Smooth muscle cell of the brain vasculature (primary cell): Measurements from ENCODE around the gene FOXO3.
"Not testable (repeated sequence)": the region's sequence is repeated elsewhere in the genome, so short reads cannot be mapped to it uniquely, and the experiment has no call there.

ENCODE experiments used
- DNase-seq: peaks from one replicate; pipeline ENCODE4 v3.0.0-alpha.2; 2012; ENCODE audit warnings: low read depth, low spot score

FOXO3 gene

DNA sequence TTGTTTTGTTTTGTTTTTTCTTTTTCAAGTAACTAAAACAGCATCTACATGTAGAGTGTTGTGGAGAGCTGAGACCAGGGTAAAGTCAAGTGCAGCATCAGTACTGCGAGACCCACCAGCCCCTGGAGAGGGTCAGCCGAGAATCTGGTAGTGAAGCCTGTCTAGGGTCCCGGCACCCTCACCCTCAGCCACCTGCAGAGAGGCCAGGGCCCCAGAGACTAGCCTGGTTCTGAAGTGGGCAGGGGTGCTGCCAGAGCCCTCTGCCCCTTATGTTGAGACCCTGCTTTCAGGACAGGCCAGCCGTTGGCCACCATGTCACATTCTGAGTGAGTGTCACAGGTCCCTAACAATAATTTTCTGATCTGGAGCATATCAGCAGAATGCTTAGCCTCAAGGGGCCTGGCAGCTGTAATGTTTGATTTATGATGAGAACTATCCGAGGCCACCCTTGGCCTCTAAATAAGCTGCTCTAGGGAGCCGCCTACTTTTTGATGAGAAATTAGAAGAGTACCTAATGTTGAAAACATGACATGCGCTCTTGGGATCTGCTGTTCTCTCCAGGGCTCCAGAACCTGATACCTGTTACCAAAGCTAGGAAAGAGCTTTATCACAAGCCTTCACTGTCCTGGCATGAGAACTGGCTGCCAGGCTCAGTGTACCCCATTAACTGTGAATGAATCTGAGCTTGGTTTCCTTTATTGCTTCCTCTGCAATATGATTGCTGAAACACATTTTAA is 121.8 kb downstream of the FOXO3 start:
- DNase-seq: not testable (repeated sequence)

DNA sequence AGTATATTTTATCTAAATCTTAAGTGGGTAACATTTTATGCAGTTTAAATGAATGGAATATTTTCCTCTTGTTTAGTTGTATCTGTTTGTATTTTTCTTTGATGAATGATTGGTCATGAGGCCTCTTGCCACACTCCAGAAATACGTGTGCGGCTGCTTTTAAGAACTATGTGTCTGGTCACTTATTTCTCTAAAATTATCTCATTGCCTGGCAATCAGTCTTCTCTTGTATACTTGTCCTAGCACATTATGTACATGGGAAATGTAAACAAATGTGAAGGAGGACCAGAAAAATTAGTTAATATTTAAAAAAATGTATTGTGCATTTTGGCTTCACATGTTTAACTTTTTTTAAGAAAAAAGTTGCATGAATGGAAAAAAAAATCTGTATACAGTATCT is 123.3 kb downstream of the FOXO3 start:
- DNase-seq: not testable (repeated sequence)

DNA sequence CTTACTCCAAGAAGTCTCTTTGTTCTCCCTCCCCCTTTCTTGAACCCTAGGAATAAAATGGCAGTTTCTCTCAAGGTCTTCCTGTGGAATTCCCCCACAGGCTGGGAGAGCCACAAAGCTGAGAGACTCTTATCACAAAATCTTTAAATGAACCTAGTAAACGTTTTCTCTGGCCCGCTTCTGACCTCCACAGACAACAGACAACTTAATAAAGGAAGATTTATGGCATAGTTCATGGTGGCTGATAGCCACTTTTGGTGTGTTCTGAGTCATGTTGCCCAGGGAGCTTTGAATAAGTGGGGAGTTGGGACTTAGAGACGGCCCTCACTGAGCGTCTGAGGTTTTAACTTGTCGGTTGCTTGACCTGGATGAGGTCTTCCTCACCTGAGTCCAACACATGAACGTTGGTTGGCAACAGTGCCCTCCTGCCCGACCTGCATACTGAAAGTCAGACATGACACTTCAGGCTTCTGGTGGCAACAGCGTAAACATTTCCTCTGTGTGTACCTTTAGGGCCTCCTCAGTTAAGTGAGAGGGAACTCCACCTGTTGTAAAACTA is 124.1 kb downstream of the FOXO3 start:
- no peak for DNase-seq

DNA sequence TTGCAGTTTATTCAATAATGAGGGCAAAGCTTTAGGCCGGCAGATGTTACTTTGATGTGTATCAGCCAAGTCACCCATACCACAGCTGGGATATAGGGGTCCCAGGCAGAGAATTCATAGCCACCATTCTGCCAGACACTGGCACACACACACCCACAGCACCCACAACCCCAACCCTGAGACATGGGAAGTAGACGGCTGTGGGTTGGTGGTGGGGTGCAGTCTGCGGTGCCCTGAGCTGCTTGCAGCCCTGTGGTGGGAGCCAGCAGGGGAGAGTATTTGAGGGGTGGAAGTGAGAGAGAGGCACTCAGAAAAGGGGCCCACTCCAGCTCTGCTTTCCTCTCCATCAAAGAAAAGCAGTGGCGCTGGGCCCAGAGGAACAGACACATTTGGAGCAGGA is 125.3 kb downstream of the FOXO3 start:
- no peak for DNase-seq

DNA sequence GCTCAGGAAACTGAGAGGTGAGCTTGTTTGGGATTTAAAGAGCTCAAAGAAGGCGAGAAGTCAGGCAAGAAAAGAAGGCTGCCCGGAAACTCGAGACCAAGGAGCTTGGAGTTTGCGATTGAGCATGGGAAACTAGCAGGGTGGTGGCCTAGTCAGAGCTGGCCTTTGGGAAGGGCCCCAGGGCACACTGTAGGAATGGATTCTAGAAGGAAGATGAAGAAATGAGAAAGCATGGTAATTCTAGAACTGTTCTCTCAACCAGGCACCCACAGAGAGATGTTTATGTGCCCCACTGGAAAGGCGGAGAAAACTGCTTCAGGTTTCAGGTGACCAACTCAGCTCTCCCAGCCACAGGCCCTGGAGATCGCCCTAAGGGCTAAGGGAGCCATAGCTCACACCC is 126.2 kb downstream of the FOXO3 start:
- no peak for DNase-seq

DNA sequence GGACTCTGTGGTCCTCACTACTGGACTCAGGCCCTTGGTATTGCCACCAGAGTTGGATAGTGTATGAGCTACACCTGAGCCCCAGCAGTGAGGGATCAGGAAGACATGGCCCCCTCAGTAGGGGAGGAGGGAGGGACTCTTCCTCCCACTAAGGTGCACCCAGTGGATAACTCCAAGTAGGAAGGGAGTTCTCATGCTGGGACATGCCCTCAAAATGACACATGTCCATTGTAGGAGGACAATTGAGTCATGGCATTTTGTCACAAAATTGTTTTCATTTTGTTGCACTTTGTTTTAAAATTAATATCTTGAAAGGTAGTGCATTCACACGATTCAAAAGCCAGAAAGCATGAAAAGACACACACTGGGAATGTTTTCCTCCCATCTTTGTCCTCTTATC is 127.2 kb downstream of the FOXO3 start:
- no peak for DNase-seq

DNA sequence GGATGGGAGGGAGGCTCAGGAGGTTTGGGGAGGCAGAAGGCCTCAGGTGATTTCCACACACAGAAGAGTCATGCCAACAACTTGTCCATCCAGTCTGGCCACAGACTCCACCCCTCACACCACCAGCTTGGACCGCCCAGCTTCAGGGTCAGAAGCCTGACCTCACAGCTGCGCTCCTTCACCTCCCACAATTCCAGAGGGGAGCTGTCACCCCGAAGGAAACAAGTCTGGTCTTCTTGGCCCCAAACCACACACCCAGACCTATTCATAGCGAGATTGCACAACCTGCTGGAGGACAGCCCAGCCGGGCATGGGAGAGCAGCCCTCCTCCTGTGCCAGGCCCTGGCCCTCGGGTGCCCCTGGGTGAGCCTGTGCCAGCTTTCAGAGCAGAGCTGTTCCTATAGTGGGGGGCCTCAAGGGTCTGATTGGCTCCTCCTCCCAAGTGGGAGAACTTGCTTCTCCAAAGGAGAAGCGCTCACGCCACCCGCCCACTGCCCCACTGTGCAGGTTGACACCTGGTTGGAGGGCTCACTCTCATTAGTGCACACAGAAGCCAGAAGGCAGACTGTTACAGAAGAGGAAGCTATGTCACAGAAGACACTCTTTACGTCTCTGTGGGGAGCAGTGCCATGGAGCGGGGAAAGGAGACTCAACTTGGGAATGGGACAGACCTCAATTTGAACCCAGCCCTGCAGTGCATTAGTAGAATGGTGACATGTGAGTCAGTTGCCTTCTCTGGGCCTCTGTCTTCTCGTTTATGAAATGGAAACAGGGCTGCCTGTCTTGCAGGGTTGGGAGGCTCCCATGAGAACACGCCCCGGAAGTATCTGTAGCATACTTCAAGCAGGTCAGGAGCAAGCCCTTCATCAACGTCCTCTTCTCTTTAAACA is 128.8 kb downstream of the FOXO3 start:
- DNase-seq: no peak

DNA sequence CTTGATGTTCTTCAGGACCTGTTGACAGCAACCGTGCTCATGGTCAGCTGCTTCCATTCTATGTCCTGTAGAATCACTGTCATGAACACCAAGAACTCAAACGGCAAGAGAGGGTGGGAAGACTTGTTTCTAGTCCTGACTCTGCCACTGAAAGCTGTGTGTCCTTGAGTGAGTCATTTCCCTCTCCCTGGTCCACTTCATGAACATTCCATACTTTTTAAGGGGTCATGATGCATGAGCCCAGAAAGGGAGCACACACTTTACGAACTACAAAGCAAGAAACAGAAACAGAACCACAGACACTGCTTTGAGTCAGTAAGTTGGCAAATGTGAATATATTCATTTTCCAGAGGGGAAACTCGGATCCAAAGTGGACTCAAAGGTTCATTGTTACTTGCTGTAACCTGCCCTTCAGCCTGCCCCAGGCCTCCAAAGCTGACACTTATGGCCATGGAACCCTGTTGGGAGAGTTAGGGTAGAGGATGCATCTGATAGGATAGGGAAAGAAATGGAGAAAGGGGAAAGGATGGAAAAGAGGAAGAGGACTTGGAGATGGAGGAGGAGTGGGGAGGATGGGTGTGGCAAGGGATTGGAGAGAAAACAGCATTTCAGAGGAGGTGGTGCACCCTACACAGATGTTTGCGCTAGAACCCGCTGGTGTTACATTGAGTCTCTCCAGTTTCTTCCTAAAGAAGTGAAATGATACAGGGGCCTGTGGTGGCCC is 129.8 kb downstream of the FOXO3 start:
- no peak for DNase-seq

DNA sequence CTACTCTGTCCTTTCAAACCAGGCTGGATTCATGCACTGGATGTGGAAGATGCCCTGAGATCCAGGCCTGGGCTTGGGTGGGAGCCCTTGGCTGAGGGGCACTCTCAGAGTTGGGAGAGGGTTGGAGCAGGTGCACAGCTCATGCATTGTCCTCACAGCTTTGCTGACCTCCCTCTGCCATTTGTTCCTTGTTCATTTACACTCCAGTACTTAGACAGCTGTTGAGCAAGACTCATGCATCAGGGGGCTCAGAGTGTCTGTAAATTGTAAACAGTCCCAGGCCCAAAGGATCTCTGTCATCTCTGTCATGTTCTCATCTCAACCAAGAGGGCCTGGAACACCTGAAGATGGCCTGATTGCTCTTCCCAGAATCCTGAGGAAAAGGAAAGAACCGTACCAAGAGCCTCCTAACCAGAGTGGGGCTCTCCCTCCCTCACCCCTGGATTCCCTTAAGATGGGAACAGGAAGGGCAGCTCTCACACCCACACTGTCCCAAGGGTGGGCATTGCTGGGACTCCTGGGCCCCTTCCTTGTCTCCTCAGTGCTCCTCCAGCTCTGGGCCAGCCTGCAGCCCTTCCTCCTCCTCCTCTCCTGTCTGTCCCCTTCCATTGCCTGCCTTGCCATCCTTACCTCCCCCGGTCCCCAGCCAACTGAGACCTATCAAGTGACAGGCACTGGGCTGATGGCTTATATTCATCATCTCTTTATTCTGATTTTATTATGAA is 132.9 kb downstream of the FOXO3 start:
- DNase-seq: no peak

DNA sequence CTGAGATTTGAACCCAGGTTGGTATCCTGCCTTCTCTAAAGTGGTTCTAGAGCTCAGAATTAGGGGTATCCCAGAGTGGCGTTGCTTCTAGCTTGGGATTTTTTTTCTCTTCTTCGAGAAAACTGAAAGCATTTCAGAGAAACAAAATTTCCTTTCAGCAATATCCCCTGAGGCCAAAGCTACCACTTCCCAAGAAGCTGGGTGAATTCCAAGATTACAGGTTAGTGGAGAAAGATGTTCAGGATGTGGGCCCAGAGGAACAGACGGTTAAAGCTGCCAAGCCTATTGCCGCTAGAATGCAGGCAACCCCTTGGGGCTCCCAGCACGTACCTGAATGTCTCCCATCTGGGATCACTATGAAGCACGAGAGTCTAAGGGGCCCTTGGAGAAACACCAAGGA is 134.1 kb downstream of the FOXO3 start:
- DNase-seq: no peak

DNA sequence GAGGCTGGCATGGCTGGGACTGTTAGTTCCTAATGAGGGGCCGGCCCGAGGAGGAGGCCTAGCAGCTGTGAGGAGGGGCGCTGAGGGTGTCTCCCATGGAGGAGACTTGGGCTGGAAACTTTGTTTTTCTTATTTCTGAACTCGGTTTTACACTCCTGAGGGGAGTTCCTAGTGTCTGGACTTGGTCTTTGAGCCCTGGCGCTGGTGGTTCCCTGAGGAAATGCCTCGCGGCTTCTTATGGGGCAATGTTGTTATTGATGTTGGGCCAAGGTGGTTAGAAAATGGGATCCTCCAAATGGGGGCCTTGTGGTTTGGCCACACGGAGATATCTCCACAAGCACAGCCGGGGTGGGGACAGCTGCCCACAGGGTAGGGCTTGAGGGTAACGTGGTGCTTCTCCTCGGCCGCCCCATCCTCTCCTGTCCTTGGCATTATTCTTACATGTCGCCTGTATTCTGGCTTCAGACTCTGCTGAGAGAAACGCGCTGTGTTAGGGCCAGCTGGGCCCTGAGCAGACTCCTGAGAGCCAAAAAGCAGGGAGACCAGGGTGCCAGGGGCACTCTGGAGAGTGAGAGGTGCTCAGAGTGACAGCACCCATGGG is 136.9 kb downstream of the FOXO3 start:
- no peak for DNase-seq

DNA sequence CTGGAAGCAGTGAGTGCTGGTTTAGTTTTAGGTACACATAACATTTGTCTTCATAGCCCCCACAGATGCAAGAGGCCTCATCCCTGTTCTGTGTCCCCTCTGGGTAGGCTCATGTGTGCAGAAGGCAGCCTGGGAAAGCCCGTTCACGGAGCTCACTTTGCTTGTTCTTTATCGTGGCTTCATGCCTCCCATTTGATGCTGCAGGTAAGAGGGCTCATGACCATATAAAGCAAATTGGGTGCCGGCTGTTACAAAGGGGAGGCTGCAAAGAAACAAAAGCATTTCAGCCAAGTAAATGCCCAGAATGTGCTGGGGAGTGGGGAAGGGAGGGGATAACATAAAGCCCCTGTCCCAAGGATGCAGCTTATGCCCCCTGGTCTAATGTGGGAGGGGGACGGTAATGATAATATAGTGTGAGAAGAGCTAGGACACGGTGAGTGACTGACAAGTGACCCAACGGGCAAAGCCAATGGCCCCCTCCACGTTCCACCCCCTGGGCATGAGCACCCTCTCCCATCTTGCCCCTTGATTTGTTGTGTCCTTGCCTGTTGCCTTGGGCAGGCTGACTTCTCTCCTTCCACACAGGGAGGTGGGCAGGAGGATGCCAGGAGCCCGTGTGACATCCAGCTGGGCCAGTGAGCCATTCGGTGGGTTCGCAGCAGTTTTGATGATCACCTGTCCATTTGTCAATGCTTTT is 138.0 kb downstream of the FOXO3 start:
- DNase-seq: no peak

DNA sequence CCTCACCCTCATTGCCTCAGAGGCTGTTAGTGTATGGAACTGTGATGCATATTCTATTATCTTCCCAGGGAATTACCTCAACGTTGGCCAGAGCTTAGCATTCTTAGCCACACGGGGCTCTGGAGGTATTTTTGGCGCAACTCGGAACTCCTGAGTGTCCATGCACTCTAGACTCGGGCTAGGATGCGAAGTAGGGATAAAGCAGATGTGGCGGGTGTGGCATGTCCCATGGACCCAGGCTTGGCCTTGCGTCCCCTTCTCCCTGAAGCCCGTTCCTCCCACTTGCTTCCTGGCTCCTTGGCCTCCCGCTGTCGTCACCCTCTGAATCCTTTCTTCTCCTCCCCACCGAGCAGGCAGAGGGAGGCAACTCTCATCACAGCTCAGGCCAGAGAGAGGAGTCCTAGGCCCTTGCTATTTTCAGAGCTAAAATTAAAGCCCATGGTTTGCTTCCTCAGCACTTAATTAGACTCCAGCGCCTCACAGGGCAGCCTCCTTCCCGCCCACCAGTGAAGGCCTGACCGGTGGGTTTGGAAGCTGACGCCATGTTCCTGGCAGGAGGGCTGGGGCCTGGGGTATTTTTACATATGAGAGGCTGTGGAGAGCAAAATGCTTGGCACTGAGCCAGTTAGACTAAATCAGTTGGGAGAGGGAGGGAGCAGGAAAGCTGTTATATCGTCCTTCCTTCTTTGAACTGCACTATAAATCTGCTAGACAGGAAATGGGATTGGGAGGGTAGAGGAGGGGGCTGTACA is 138.7 kb downstream of the FOXO3 start:
- DNase-seq: no peak

DNA sequence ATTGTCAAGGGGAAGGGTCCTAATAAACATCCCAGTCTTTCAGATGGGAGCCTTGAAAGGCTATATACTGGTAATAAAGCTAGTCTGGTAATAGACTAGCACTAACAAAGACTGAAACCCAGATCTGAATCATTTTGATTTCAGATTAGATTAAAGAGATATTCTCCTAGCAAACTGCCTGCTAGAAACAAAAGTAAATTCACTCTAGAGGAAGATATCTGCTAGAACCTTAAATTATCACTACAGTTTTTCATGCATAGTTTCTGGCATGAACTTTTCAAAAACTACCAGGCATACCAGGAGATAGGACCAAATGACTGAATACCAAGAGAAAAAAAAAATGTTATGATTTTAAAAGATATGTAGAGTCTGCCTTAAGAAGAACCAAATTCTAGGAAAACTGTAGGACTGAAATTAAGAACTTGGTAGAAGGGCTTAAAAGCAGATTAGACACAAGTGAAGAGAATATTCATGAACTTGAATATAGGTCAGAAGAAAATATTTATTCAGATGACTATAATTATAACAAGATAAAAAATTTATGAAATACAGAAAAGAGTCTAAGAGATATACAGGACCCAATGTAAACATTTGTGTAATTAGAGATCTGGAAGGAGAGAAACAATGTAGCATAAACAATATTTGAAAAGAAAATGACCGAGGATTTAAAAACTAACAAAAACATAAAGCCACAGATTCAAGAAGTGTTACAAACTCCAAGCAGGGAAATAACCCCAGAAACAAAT is 141.6 kb downstream of the FOXO3 start:
- no peak for DNase-seq

DNA sequence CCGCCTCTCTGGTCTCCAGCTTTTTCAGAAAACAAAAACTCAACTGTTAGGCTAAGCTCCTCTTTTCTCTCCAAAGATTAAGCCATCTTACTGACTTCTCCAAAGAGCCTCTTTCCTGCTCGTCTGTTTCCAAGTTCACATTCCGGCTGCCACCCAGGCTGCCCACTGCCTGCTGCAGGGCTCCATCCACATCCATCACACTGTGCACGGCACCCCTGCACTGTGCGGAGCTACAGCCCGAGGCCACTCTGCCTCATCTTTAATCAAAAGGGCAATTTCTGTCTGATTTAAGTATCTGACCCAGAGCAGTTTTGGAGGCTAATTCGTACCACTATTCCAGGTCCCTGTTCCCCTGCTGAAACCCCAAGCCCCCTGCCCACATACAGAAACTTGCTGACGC is 145.9 kb downstream of the FOXO3 start:
- no peak for DNase-seq

DNA sequence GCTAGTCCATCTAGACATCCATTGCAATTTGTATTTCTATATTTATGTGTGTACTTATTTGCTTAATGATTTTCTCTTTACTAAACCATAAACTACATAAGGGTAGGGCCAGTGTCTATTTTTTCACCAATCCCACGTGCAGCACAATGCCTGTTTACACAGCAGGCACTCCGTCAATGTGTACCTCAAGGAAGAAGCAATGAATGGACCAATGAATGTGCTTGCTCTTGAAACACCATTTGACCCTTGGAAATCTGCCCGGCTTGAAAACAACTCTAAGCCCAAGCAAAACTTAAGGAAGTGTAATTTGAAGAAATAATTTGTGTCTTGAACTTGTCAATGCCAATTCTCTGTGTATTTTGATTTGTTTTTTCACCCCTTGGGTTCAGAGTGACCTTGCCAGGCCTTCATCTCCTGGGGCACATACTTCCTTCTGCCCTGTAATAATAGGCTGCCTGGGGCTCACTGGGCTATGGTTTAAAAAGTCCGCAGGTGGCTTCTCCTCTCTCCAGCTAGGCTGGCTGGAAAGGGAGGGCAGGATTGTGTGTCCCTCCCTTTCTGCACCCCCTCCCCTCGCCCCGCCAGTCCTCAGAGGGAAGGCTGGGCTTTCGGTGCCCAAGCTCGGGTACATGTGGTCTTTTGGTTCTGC is 146.7 kb downstream of the FOXO3 start:
- peak; percentile 83 for DNase-seq

DNA sequence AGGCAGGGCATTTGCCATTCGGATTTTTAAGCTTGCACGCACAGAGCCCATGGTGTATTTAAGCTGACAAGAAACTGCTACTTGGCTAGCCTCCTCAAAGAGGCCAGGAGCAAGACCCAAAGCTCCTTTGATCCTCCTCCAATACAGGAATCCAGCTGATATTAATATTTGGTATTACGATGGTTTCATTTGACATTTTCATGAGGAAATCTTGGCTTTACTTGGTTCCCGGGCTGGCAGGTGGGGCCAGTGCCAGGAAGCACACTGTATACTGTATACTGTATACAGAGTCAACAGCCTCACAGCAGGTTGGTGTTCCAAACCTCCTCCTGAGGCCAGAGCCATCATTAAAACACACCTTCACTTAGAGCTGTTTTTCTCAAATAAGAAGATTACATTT is 149.3 kb downstream of the FOXO3 start:
- no peak for DNase-seq

DNA sequence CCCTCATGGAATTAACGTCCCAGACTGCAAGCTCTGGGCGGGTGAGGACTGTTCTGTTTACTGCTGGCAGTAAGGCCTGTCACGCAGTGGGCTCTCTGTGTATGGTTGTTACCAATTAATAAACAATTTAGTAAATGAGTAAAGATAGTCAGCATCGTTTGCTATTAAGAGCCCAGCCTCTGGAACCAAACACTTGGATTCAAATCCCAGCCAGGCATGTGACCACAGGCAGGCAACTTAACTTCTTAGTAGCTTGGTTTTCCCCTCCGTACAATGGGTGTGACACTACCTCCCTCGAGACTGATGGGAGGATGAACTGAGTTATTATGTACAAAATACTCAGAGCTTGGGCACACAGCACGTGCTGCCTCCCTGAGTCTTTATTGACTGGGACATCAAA is 149.8 kb downstream of the FOXO3 start:
- no peak for DNase-seq
